Activated naive CD4-positive, alpha-beta T cell treated with anti-CD3 and anti-CD28 coated beads for 36 hours (primary cell): ENCODE results near the gene LRFN4. TPM values are rescaled to one million over a fixed set of nuclear protein-coding genes. Genes with fewer than 3 reads are reported as not detected.

Experiments
- CTCF ChIA-PET: fragments of 350-600 bp; sonication (Branson Sonifier 250); formaldehyde crosslinking; loops from one replicate; lab custom pipeline; 2021; ENCODE audit warnings: antibody characterized with exemption; lab: Charles Lee
- DNase-seq: peaks from one replicate; pipeline ENCODE4 v3.0.0-alpha.2; 2020
- H3K27ac Mint-ChIP-seq: one replicate; pipeline ENCODE4 v1.8.0; 2021; ENCODE audit warnings: mild to moderate bottlenecking, mixed read lengths
- H3K27me3 Mint-ChIP-seq: one replicate; pipeline ENCODE4 v1.8.0; 2021; ENCODE audit warnings: low read depth, mixed read lengths
- H3K36me3 Mint-ChIP-seq: one replicate; pipeline ENCODE4 v1.8.0; 2021; ENCODE audit warnings: low read depth, mixed read lengths
- H3K4me1 Mint-ChIP-seq: one replicate; pipeline ENCODE4 v1.8.0; 2021; ENCODE audit warnings: low read depth, mixed read lengths
- H3K4me3 Mint-ChIP-seq: one replicate; pipeline ENCODE4 v1.8.0; 2021; ENCODE audit warnings: mild to moderate bottlenecking, moderate library complexity, mixed read lengths
- H3K9me3 Mint-ChIP-seq: one replicate; pipeline ENCODE4 v1.8.0; 2021; ENCODE audit warnings: mixed read lengths
- intact Hi-C: fragments of 100-400 bp; cut with micrococcal nuclease; formaldehyde crosslinking; loops from one replicate; pipeline ENCODE4 v1.15.1; 2023
- total RNA-seq, 2 experiments: library from RNA; stranded (reverse); gene quantifications; one replicate each; pipeline ENCODE4 v1.2.3, GENCODE V29; 2021

LRFN4 gene
- total RNA-seq, 2 experiments from 2014 or later: 13.3 to 16.1 TPM

DNA sequence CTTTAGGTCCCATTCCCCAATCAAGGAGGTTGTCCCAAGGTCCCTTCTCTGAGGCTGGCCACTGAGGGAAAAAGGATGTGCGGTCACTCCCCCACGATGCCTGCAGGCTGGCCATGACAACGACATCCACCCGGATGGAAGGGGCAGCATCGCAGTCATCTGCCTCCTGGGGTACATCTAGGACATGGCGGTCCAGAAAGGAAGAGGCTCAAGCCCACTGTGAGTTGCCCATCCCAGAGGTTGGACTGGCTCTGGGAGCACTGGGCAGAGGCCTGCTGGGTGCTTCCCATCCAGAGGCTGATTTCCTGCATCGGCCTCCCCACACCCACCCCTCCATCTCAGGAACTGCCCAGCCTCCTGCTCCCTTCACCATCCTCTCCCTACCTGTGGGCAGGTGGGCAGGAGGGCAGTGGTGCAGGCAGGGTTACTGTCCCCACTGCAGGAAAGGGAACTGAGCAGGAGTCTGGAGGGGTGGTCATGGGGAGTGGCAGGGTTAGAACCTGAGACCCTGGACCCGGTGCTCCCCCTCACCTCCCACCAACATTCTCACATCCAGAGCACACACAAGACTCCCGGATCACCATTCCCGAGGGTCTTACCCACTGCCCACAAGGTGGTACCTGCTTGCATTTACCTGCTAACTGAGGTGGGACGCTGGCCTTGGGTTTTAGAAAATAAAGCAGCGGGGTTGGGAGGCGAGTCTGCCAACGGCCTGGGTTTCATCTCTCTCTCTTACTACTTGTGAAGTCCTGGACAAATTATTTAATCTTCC is 9.2 kb upstream of the LRFN4 start:
- Mint-ChIP-seq H3K36me3 (peaks cover 5% of the 10 kb centered on the region), H3K4me1 (peaks cover 22% of the 10 kb centered on the region), H3K9me3 (no peaks in the 10 kb centered on the region), H3K4me3 (no peak overlapping the region), H3K27me3 (no peaks in the 10 kb centered on the region), H3K27ac (no peak overlapping the region)
- CTCF ChIA-PET: no interaction called here
- DNase-seq: peak; percentile 2
- intact Hi-C loops: no loop called here

DNA sequence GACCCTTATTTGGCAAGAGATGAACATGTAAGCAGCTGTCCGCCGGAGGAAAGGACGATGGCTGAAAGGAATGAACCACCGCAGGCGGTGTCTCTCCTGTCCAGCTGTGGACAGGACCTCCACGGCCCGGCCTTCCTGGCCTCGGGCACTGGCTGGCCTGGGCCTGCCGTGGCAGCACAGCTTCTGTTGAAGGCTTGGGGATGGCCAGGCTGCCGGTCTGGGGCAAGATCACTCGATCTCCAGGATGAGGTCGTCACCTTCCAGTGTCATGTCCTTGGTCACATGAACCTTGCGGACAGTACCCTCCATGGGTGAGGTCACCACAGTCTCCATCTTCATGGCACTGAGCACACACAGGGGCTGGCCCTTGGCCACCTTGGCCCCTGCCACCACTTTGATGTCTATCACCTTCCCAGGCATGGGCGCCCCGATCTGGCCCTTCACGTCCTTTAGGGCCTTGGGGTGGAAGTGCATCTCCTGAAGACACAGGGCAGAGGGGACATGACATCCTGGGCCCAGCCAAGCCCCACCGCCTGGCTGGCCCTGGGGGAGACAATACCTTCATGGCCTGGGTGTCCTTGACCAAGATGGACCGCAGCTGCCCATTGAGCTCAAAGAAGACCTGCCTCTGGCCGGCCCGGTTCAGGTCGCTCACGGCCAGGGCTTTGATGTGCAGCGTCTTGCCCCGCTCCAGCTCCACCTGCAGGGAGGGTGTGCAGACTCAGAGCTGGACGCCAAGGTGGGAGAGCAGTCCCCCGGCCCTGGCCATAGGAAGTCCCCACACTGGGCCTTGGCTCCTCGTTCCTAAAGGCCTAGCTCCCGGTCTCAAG is 8.0 kb upstream of the LRFN4 start:
- Mint-ChIP-seq H3K9me3 (no peaks in the 10 kb centered on the region), H3K4me1 (peaks cover 21% of the 10 kb centered on the region), H3K36me3 (peaks cover 5% of the 10 kb centered on the region), H3K4me3 (no peak overlapping the region), H3K27ac (no peak overlapping the region), H3K27me3 (no peaks in the 10 kb centered on the region)
- no peak for DNase-seq
- CTCF ChIA-PET: interaction anchor here (0.7 kb wide), 1 partner anchor 8 kb away, joined by 3 read pairs; no protein-coding TSS in a partner anchor
- intact Hi-C loops: no loop called here

DNA sequence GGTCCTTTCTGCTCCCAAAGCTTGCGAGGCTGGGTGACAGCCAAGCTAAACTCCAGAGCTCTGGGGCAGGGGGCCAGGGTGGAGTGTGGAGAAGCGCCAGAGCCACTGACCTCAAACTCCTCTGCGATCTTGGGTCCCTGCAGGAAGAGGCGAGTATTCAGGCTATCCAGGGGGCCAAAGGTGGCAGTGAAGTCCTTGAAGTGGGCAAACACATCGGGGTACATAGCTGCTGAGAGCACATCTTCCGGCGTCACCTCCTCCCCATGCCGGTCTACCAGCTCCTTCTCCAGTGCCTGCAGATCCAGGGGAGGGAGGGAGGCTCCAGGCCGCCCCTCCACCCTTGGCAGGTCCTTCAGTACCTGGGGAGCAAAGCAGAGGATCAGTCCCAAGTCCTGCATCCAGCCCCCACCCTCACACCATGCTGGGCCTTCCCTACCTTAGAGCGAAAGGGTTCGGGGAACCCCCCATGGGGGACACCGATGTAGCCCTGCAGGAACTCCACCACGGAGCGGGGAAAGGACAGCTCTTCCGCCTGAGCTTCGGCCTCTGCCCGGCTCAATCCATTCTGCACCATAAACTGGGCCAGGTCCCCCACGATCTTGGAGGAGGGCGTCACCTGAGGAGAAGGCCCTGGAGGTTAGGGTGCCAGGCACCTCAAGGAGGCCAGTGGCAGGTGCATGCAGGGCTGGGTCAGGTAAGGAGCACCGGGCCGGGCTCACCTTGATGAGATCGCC is 7.2 kb upstream of the LRFN4 start:
- peaks cover 13% of the 10 kb centered on the region for H3K4me1 Mint-ChIP-seq
- CTCF ChIA-PET: interaction anchor here (0.7 kb wide), 1 partner anchor 9 kb away, joined by 3 read pairs; no protein-coding TSS in a partner anchor
- no peak overlapping the region for H3K27ac Mint-ChIP-seq
- intact Hi-C loops: no loop called here
- no peaks in the 10 kb centered on the region for H3K27me3 Mint-ChIP-seq
- peaks cover 5% of the 10 kb centered on the region for H3K36me3 Mint-ChIP-seq
- H3K9me3 Mint-ChIP-seq: no peaks in the 10 kb centered on the region
- no peak for DNase-seq
- H3K4me3 Mint-ChIP-seq: no peak overlapping the region

DNA sequence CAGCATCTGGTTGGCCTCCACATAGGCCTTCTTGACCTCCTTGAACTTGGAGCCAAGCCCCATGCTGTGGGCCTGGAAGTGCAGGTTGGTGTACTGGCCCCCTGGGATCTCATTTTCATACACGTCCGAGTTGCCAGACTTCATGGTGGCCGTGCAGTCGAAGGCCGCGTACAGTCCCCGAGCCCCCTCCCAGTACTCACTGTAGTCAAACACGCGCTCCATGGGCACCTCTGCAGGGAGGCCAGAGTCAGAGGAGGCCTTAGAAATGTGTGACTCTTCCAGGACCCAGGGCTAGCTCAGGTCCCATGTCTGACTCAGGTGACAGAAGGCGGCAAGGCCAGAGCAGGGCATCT is 6.7 kb upstream of the LRFN4 start:
- intact Hi-C loops: no loop called here
- no peaks in the 10 kb centered on the region for H3K27me3 Mint-ChIP-seq
- peaks cover 9% of the 10 kb centered on the region for H3K4me1 Mint-ChIP-seq
- DNase-seq: no peak
- no peaks in the 10 kb centered on the region for H3K9me3 Mint-ChIP-seq
- peaks cover 1% of the 10 kb centered on the region for H3K36me3 Mint-ChIP-seq
- H3K27ac Mint-ChIP-seq: no peak overlapping the region
- H3K4me3 Mint-ChIP-seq: no peak overlapping the region
- CTCF ChIA-PET: no interaction called here

DNA sequence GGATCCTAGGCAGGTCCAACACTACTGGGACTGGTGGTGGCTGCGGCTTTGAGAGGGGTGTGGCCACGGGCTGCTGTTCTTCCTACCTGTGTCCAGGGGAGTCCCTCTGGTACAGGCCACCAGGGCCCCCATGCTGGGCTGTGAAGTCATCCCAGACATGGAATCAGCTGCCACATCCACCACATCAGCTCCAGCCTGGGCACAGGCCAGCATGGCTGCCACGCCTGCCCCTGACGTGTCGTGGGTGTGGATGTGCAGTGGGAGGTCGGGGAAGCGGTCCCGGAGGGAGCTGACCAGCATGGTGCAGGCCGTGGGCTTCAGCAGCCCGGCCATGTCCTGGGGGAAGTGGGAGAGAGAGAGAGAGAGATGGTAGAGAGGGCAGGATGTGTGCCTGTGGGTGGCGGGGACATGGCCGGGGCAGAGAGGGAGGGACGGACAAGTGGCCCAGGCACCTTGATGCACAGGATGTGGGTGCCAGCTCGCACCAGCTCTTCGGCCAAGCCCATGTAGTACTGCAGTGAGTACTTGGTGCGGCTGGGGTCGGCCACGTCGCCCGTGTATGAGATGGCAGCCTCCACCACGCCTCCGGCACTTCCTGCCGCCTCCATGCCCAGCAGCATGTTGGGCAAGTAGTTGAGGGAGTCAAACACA is 6.2 kb upstream of the LRFN4 start:
- H3K4me3 Mint-ChIP-seq: no peak overlapping the region
- peaks cover 10% of the 10 kb centered on the region for H3K4me1 Mint-ChIP-seq
- intact Hi-C loops: no loop called here
- H3K27me3 Mint-ChIP-seq: no peaks in the 10 kb centered on the region
- DNase-seq: no peak
- CTCF ChIA-PET: no interaction called here
- H3K9me3 Mint-ChIP-seq: no peaks in the 10 kb centered on the region
- H3K36me3 Mint-ChIP-seq: no peaks in the 10 kb centered on the region
- H3K27ac Mint-ChIP-seq: no peak overlapping the region

DNA sequence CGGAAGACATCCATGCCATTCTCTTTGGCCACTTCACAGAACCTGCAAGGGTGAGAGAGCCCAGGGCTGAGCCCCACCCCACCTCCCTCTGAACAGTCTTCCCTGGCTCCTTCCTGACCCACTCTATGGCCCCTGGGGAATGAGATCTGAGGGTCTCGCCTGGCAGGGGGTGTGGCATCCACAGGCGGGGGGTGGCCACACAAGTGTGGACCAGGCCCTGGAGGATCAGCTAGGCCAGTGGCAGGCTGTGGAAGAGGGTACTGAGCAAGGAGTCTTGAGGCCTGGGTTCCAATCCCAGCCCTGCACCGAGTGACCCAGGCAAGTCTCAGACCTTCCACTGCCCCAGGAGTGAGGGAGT is 5.6 kb upstream of the LRFN4 start:
- no peak overlapping the region for H3K27ac Mint-ChIP-seq
- DNase-seq: no peak

DNA sequence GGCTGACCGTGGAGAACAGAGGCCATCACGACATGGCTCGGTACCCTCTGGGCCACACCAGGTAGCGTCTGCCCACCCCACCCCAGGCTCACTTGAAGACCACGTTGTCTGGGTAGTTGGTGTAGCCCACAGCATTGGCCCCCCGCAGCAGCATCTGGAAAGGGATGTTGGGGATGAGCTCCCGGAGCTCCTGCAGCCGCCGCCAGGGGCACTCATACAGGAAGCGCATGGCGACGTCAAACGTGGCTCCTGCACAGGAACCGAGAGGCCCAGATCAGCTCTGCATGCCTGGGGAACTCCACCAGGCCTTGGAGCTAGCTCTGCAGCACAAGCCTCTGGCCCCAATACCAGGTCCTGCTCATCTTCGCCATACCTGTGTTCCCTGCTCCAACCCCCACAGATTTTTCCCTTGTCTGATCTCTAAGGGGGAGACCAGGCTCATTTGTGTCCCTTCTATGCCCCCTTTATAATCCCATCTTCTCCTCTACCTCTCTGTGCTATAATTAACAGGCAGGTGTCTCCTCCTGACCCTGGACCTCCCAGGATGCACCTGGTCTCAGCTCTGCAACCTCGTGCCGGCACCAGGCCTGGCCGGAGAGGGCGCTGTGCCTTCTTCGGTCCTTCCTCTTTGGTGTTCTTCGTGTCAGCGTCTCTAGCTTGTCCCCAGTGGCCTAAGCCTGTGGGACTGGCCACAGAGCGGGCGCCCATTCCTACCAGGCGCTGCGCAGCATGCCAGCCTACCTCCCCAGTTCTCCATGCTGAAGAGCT is 5.0 kb upstream of the LRFN4 start:
- H3K27ac Mint-ChIP-seq: peak overlapping the region; percentile 56
- H3K4me3 Mint-ChIP-seq: no peak overlapping the region
- H3K27me3 Mint-ChIP-seq: no peaks in the 10 kb centered on the region
- intact Hi-C loops: no loop called here
- H3K4me1 Mint-ChIP-seq: peaks cover 11% of the 10 kb centered on the region
- DNase-seq: peak; percentile 60
- no peaks in the 10 kb centered on the region for H3K36me3 Mint-ChIP-seq
- no peaks in the 10 kb centered on the region for H3K9me3 Mint-ChIP-seq
- CTCF ChIA-PET: interaction anchor here (0.9 kb wide), 1 partner anchor 29 kb away, joined by 3 read pairs; no protein-coding TSS in a partner anchor

More for the DNA sequence above, 5.6 kb upstream of the LRFN4 start:
- Mint-ChIP-seq H3K36me3 (no peaks in the 10 kb centered on the region), H3K4me3 (no peak overlapping the region), H3K4me1 (peaks cover 11% of the 10 kb centered on the region), H3K27me3 (no peaks in the 10 kb centered on the region), H3K9me3 (no peaks in the 10 kb centered on the region)
- CTCF ChIA-PET: interaction anchor here (0.9 kb wide), 1 partner anchor 30 kb away, joined by 3 read pairs; no protein-coding TSS in a partner anchor
- intact Hi-C loops: no loop called here

DNA sequence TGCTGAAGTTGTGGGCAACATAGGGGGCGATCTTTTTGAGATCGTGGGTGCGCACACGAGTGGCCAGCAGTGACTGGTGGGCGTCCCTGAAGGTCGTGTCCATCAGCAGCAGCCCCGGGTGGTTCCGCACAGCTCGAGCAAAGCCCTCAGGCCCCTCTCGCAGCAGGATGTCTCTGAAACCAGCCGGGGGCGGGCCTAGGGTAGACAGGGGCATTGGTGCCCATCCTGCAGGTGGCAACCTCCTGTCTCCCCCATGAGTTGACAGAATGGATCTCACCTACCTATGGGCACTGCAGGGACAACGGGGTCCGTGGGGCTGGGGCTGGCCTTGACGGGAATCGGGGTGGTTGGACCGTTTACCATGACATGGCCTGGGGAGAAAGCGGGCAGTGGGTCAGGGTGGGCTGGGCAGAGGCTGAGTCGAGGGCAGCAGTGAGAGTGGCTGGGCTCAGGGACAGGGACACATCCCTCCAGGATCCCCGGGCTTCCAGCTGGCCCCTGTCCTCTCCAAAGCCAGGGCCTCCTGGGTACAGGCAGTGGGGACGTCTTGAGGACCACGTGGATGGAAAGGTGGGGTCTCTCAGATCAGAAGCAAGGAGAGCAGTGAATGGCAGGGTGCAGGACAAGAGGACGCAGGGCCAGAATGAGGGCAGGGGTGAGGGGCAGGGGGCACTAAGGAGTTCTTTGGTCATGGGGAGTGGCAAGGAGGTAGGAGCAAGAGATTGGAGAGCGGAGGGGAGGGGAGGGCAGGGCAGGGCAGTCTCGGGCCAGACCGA is 4.2 kb upstream of the LRFN4 start:
- Mint-ChIP-seq H3K36me3 (no peaks in the 10 kb centered on the region), H3K4me1 (peaks cover 11% of the 10 kb centered on the region), H3K27ac (no peak overlapping the region), H3K9me3 (no peaks in the 10 kb centered on the region), H3K27me3 (no peaks in the 10 kb centered on the region), H3K4me3 (no peak overlapping the region)
- intact Hi-C loops: no loop called here
- DNase-seq: no peak
- CTCF ChIA-PET: no interaction called here

DNA sequence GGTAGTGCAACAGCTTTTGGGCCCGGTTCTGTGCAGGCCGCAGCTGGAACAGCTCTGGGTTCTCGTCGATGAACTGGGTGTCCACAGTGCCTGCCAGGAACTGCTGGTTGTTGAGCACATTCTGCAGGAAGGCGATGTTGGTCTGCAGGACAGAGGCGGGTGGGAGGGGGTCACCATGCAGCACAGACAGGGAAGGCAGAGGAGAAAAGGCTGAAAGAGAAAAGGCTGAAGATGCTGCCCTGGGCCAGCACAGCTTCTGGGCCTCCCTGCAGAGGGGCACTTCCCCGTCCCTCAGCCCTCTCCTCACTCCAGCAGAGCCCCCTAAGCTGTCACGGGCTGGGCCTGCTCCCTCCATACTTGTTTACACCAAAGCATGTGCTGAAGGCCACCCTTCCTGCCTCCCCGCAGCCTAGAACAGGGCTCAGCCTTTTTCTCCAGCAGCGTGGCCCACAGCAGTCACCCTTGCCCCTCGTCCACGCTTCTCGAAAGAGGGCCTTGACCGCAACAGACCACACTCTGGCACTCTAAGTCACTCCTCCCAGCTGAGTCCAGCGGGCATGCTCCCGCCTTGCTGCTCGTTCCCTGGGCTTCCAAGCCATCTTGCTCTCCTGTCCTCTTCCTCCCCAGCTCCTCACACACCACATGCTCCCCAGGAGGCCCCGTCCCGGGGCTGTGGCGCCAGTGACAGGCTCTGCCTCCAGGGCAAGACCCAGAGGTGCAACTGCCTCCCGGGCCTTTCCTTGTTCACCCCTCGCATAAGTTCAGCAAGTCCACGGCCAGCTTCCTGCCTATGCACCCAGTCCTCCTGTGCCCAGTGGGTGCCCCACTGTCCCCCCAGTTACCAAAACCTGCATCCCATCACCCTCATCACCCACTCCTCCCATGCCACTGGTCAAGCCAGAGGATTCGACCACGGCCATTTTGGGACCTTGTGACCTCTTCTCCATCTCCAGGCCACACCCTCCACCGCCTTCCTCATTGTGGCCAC is 3.3 kb upstream of the LRFN4 start:
- CTCF ChIA-PET: no interaction called here
- no peaks in the 10 kb centered on the region for H3K27me3 Mint-ChIP-seq
- intact Hi-C loops: no loop called here
- no peak overlapping the region for H3K27ac Mint-ChIP-seq
- no peak overlapping the region for H3K4me3 Mint-ChIP-seq
- H3K36me3 Mint-ChIP-seq: peaks cover 2% of the 10 kb centered on the region
- DNase-seq: no peak
- H3K9me3 Mint-ChIP-seq: no peaks in the 10 kb centered on the region
- H3K4me1 Mint-ChIP-seq: peaks cover 11% of the 10 kb centered on the region

DNA sequence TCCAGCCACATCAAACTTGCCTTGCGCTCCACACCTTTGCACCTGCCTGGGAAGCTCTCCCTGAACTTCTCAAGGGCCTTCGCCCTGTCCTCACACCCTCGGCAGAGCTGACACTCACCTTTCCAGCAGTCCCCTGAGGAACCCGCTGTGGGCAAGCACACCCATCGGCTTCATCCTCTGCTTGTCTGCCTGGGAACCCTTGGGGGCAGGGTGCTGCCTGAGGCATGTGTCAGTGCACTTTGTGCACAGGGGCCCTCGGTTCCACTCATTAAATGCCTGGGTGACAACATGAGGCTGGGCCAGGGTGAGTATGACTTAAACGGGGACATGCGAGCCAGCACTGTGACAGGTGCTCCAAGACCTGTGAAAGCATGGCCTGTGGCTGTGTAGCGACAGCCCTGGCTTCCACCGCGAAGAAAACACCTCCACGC is 2.6 kb upstream of the LRFN4 start:
- H3K4me3 Mint-ChIP-seq: no peak overlapping the region
- intact Hi-C loops: no loop called here
- H3K27me3 Mint-ChIP-seq: no peaks in the 10 kb centered on the region
- H3K36me3 Mint-ChIP-seq: peaks cover 2% of the 10 kb centered on the region
- peaks cover 11% of the 10 kb centered on the region for H3K4me1 Mint-ChIP-seq
- DNase-seq: no peak
- H3K9me3 Mint-ChIP-seq: no peaks in the 10 kb centered on the region
- CTCF ChIA-PET: no interaction called here
- no peak overlapping the region for H3K27ac Mint-ChIP-seq
